ENCODE measurements around the gene PREX1. TPM values are rescaled to one million over a fixed set of nuclear protein-coding genes. Genes with fewer than 3 reads are reported as not detected.

Gene PREX1
- total RNA-seq, 2 experiments from 2014 or later, result 20.7 to 25.3 TPM

DNA sequence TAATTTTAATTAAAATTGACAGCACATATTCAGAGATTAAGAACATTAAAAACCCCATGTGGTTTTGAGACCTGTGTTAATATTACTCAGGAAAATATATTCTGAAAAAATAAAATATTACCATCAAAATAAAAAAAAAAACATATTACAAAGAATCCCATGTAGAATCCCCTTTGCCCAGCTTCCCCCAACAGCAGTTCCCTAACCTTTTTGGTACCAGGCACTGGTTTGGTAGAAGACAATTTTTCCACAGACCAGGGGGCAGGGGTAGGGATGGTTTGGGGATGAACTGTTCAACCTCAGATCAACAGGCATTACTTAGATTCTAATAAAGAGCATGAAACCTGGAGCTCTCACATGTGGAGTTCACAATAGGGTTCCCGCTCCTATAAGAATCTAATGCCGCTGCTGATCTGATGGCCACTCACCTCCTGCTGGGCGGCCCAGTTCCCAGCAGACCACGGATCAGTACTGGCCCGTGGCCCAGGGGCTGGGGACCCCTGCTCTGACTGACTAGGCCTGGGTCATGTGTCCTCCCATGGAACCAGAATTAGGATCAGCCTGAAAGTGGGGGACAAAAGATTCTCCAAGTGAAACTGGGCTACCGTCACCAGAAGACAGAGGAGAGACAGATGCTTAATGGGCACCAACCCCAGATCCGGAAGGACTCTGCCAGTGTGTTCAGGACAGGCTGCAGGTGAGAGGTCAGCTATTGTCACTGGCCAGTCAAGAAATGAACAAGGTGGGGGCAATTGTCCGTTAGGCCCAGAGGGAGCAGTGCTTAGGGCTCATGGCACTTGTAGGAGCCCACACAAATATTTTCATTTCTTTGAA lies 235.5 kb downstream of the PREX1 start:
- no peak overlapping the region for H2AFZ ChIP-seq (ENCODE audit: low read length)
- no peak overlapping the region for H3K4me3 ChIP-seq (ENCODE audit: low read depth, low read length, poor library complexity, severe bottlenecking)
- intact Hi-C loops (cut with micrococcal nuclease; ENCODE audit: unreplicated experiment), result no loop called here
- no peaks in the 10 kb centered on the region for H3K9me3 ChIP-seq (ENCODE audit: low read length)
- BruUV-seq (replicated peaks), result no TSS peak
- POLR2A ChIA-PET, result no interaction called here
- DNase-seq (ENCODE audit: low spot score), result no peak
- H4K20me1 ChIP-seq (ENCODE audit: insufficient read depth, low read length), result no peaks in the 10 kb centered on the region
- H3K36me3 ChIP-seq (ENCODE audit: insufficient read depth, low read length), result no peaks in the 10 kb centered on the region
- CTCF ChIA-PET (ENCODE audit: unreplicated experiment), result no interaction called here
- H3K79me2 ChIP-seq (ENCODE audit: insufficient read depth, low read depth, low read length), result no peaks in the 10 kb centered on the region
- no peak overlapping the region for H3K4me2 ChIP-seq (ENCODE audit: low read length)
- no peaks in the 10 kb centered on the region for H3K4me1 ChIP-seq (ENCODE audit: insufficient read depth, low read length, poor library complexity, severe bottlenecking)
- no peaks in the 10 kb centered on the region for H3K9me2 ChIP-seq (ENCODE audit: insufficient read depth, low read length)
- no peak for TF ChIP-seq EZH2phosphoT487 (IDR thresholded peaks at IDR 0.05; ENCODE audit: borderline replicate concordance, low read depth, low read length)
- TF ChIP-seq, protein P1, sequence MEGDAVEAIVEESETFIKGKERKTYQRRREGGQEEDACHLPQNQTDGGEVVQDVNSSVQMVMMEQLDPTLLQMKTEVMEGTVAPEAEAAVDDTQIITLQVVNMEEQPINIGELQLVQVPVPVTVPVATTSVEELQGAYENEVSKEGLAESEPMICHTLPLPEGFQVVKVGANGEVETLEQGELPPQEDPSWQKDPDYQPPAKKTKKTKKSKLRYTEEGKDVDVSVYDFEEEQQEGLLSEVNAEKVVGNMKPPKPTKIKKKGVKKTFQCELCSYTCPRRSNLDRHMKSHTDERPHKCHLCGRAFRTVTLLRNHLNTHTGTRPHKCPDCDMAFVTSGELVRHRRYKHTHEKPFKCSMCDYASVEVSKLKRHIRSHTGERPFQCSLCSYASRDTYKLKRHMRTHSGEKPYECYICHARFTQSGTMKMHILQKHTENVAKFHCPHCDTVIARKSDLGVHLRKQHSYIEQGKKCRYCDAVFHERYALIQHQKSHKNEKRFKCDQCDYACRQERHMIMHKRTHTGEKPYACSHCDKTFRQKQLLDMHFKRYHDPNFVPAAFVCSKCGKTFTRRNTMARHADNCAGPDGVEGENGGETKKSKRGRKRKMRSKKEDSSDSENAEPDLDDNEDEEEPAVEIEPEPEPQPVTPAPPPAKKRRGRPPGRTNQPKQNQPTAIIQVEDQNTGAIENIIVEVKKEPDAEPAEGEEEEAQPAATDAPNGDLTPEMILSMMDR (conservative IDR thresholded peaks at IDR 0.05; ENCODE audit: low read length), result no peak
- no peak overlapping the region for H3K27ac ChIP-seq (ENCODE audit: low read depth, low read length, poor library complexity, severe bottlenecking)

DNA sequence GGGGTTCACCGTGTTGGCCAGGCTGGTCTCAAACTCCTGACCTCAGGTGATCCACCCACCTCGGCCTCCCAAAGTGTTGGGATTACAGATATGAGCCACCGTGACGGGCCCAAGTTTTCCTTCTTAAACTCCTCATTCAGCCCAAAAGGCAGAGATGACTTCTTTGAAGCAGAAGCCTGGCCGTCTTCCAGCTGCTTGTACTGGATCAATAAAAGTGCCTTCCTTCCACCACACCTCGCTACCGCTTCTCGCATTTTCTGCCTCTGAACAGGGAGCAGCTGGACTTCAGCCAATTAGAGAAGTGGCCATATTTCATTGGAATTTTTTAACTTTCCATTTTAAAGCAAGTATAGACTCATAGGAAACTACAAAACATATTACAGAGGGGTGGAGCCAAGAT lies 241.1 kb downstream of the PREX1 start:
- Histone ChIP-seq H3K4me2 (ENCODE audit: low read length) (no peak overlapping the region), H3K4me1 (ENCODE audit: insufficient read depth, low read length, poor library complexity, severe bottlenecking) (no peaks in the 10 kb centered on the region), H3K4me3 (ENCODE audit: low read depth, low read length, poor library complexity, severe bottlenecking) (no peak overlapping the region), H3K36me3 (ENCODE audit: insufficient read depth, low read length) (no peaks in the 10 kb centered on the region), H3K79me2 (ENCODE audit: insufficient read depth, low read depth, low read length) (no peaks in the 10 kb centered on the region), H4K20me1 (ENCODE audit: insufficient read depth, low read length) (no peaks in the 10 kb centered on the region), H2AFZ (ENCODE audit: low read length) (no peak overlapping the region), H3K9me2 (ENCODE audit: insufficient read depth, low read length) (no peaks in the 10 kb centered on the region), H3K9me3 (ENCODE audit: low read length) (no peaks in the 10 kb centered on the region), H3K27ac (ENCODE audit: low read depth, low read length, poor library complexity, severe bottlenecking) (no peak overlapping the region)
- no peak for DNase-seq (ENCODE audit: low spot score)
- POLR2A ChIA-PET, result no interaction called here
- no peak for TF ChIP-seq EZH2phosphoT487 (IDR thresholded peaks at IDR 0.05; ENCODE audit: borderline replicate concordance, low read depth, low read length)
- TF ChIP-seq, protein P1 (conservative IDR thresholded peaks at IDR 0.05; ENCODE audit: low read length), result no peak
- BruUV-seq (replicated peaks), result no TSS peak
- intact Hi-C loops (cut with micrococcal nuclease; ENCODE audit: unreplicated experiment), result no loop called here
- CTCF ChIA-PET (ENCODE audit: unreplicated experiment), result no interaction called here

Measured in OCI-LY7 (cell line).